Astrocyte (in vitro differentiated cells and primary cell): ENCODE measurements around the gene UVRAG. TPM values are rescaled to one million over a fixed set of nuclear protein-coding genes. Genes with fewer than 3 reads are reported as not detected.

ENCODE experiments used
- DNase-seq: peaks from one replicate; pipeline ENCODE4 v3.0.0-alpha.2; 2010; ENCODE audit warnings: low read depth
- FAIRE-seq: peaks from 2 replicates; lab custom pipeline; 2011; peaks lifted over from hg19 to GRCh38; lab: Jason Lieb, UNC
- H2AFZ ChIP-seq: 2 replicates; pipeline ENCODE4 v1.6.0; 2012; ENCODE audit warnings: low read depth, low read length, inconsistent platforms
- H3K27ac ChIP-seq: 2 replicates; pipeline ENCODE4 v1.5.1; 2011; ENCODE audit warnings: low read depth, low read length, inconsistent platforms
- H3K27me3 ChIP-seq: 2 replicates; pipeline ENCODE4 v1.6.0; 2011; ENCODE audit warnings: low read length, inconsistent platforms; ENCODE audit not compliant: insufficient read depth
- H3K36me3 ChIP-seq: 2 replicates; pipeline ENCODE4 v1.5.1; 2011; ENCODE audit warnings: low read length, inconsistent platforms; ENCODE audit not compliant: insufficient read depth
- H3K4me1 ChIP-seq: 2 replicates; pipeline ENCODE4 v1.5.1; 2011; ENCODE audit warnings: low read length, inconsistent platforms; ENCODE audit not compliant: insufficient read depth
- H3K4me2 ChIP-seq: 2 replicates; pipeline ENCODE4 v1.6.0; 2012; ENCODE audit warnings: low read length, inconsistent platforms
- H3K4me3 ChIP-seq: 2 replicates; pipeline ENCODE4 v1.5.1; 2011; ENCODE audit warnings: low read depth, mild to moderate bottlenecking, low read length, inconsistent platforms; ENCODE audit not compliant: insufficient read depth
- H3K79me2 ChIP-seq: 2 replicates; pipeline ENCODE4 v1.6.0; 2012; ENCODE audit warnings: mild to moderate bottlenecking, low read length, inconsistent platforms; ENCODE audit not compliant: insufficient read depth
- H3K9ac ChIP-seq: 2 replicates; pipeline ENCODE4 v1.6.0; 2012; ENCODE audit warnings: mild to moderate bottlenecking, low read length, inconsistent platforms
- H3K9me3 ChIP-seq: 2 replicates; pipeline ENCODE4 v1.5.1; 2012; ENCODE audit warnings: low read depth, mild to moderate bottlenecking, low read length, inconsistent platforms; ENCODE audit not compliant: insufficient read depth
- H4K20me1 ChIP-seq: 2 replicates; pipeline ENCODE4 v1.6.0; 2012; ENCODE audit warnings: low read length, inconsistent platforms; ENCODE audit not compliant: insufficient read depth
- H3K27ac Mint-ChIP-seq: one replicate; pipeline ENCODE4 v1.8.0; 2021; ENCODE audit warnings: mild to moderate bottlenecking, mixed read lengths; ENCODE audit not compliant: unreplicated experiment
- H3K27me3 Mint-ChIP-seq: one replicate; pipeline ENCODE4 v1.8.0; 2021; ENCODE audit warnings: low read depth, mixed read lengths; ENCODE audit not compliant: unreplicated experiment
- H3K36me3 Mint-ChIP-seq: one replicate; pipeline ENCODE4 v1.8.0; 2021; ENCODE audit warnings: low read depth, mixed read lengths; ENCODE audit not compliant: unreplicated experiment
- H3K4me1 Mint-ChIP-seq: one replicate; pipeline ENCODE4 v1.8.0; 2021; ENCODE audit warnings: low read depth, mixed read lengths; ENCODE audit not compliant: unreplicated experiment
- H3K4me3 Mint-ChIP-seq: one replicate; pipeline ENCODE4 v1.8.0; 2021; ENCODE audit warnings: mild to moderate bottlenecking, moderate library complexity, mixed read lengths; ENCODE audit not compliant: unreplicated experiment
- H3K9me3 Mint-ChIP-seq: one replicate; pipeline ENCODE4 v1.8.0; 2021; ENCODE audit warnings: mild to moderate bottlenecking, mixed read lengths; ENCODE audit not compliant: unreplicated experiment
- CTCF ChIP-seq: IDR thresholded peaks from 2 replicates; pipeline ENCODE4 v1.5.1; 2011; ENCODE audit warnings: low read depth, mild to moderate bottlenecking, inconsistent platforms, low read length, moderate library complexity; ENCODE audit not compliant: insufficient read depth
- EZH2 ChIP-seq: IDR thresholded peaks from 2 replicates; pipeline ENCODE4 v1.6.1; 2012; ENCODE audit warnings: mild to moderate bottlenecking, low read length, inconsistent platforms; ENCODE audit not compliant: insufficient read depth
- total RNA-seq: library from RNA; stranded (reverse); gene quantifications from 2 replicates; pipeline ENCODE4 v1.2.1, GENCODE V29; 2021

UVRAG gene
- total RNA-seq, 1 donor from 2014 or later = 15.3 TPM

GRCh38 chr11:76083563-76084451 is 268.8 kb downstream of the UVRAG start:
- Histone ChIP-seq H3K27ac (no peak overlapping the region), H3K79me2 (no peaks in the 10 kb centered on the region), H3K4me3 (no peak overlapping the region), H2AFZ (no peak overlapping the region), H4K20me1 (no peaks in the 10 kb centered on the region), H3K27me3 (no peaks in the 10 kb centered on the region), H3K9me3 (no peaks in the 10 kb centered on the region), H3K4me1 (peaks cover 13% of the 10 kb centered on the region), H3K36me3 (no peaks in the 10 kb centered on the region), H3K9ac (no peak overlapping the region), H3K4me2 (peak overlapping the region; percentile 32)
- Mint-ChIP-seq H3K4me3 (no peak overlapping the region), H3K4me1 (peaks cover 18% of the 10 kb centered on the region), H3K27ac (no peak overlapping the region), H3K27me3 (no peaks in the 10 kb centered on the region), H3K9me3 (no peaks in the 10 kb centered on the region), H3K36me3 (peaks cover 3% of the 10 kb centered on the region)
- DNase-seq (peak; percentile 37), FAIRE-seq (no peak)
- TF ChIP-seq EZH2 (no peak), CTCF (no peak)

- DNase-seq = no peak
- no peak overlapping the region for H3K27ac ChIP-seq
- no peak overlapping the region for H3K4me2 ChIP-seq
- H3K36me3 ChIP-seq = no peaks in the 10 kb centered on the region
- H3K9me3 ChIP-seq = no peaks in the 10 kb centered on the region
- H3K27me3 ChIP-seq = no peaks in the 10 kb centered on the region
- no peaks in the 10 kb centered on the region for H4K20me1 ChIP-seq
- H2AFZ ChIP-seq = no peak overlapping the region
- H3K9ac ChIP-seq = no peak overlapping the region
- H3K36me3 Mint-ChIP-seq = peaks cover 3% of the 10 kb centered on the region
- H3K27ac Mint-ChIP-seq = no peak overlapping the region
- no peaks in the 10 kb centered on the region for H3K9me3 Mint-ChIP-seq
- H3K4me1 ChIP-seq = peaks cover 13% of the 10 kb centered on the region
- H3K27me3 Mint-ChIP-seq = no peaks in the 10 kb centered on the region
- no peaks in the 10 kb centered on the region for H3K79me2 ChIP-seq
- H3K4me1 Mint-ChIP-seq = peaks cover 18% of the 10 kb centered on the region
- FAIRE-seq = no peak
- H3K4me3 Mint-ChIP-seq = no peak overlapping the region
- no peak overlapping the region for H3K4me3 ChIP-seq
- TF ChIP-seq CTCF = no peak
- no peak for TF ChIP-seq EZH2
These were observed 270.3 kb downstream of the UVRAG start for GRCh38 chr11:76085270-76085669.
